Tibial artery (tissue), 4 donors: ENCODE measurements around the gene VTCN1.
"Not testable (repeated sequence)": the region's sequence is repeated elsewhere in the genome, so short reads cannot be mapped to it uniquely, and the experiment has no call there.

Source experiments
- DNase-seq, 2 donors: peaks; one replicate each; pipeline ENCODE4 v3.0.0-alpha.2; 2019
- H3K27ac ChIP-seq, 2 donors: fragments of 200-600 bp; sonication (generic) in 1 of 2; 1 replicate in 1 of 2; 2 replicates in 1 of 2; pipeline ENCODE4 v1.5.1; 2018 to 2019; ENCODE audit warnings: mild to moderate bottlenecking in 1 of 2
- H3K27me3 ChIP-seq, 2 donors: fragments of 200-600 bp; sonication (generic) in 1 of 2; one replicate each; pipeline versions ENCODE4 v1.5.1 to v1.6.0; 2016 to 2019
- H3K36me3 ChIP-seq, 3 donors: fragments of 200-600 bp; sonication (generic) in 2 of 3; one replicate each; pipeline ENCODE4 v1.5.1; 2016 to 2019; ENCODE audit warnings: mild to moderate bottlenecking in 2 of 3
- H3K4me1 ChIP-seq, 4 donors: fragments of 200-600 bp; sonication (generic) in 2 of 4; 1 replicate in 3 of 4; 2 replicates in 1 of 4; pipeline ENCODE4 v1.5.1; 2016 to 2019
- H3K4me3 ChIP-seq, 2 donors: fragments of 200-600 bp; sonication (generic) in 1 of 2; 1 replicate in 1 of 2; 2 replicates in 1 of 2; pipeline ENCODE4 v1.5.1; 2018 to 2019; ENCODE audit warnings: mild to moderate bottlenecking in 2 of 2
- H3K9me3 ChIP-seq, 3 donors: fragments of 200-600 bp; sonication (generic) in 1 of 3; one replicate each; pipeline ENCODE4 v1.5.1; 2016 to 2019
- intact Hi-C: fragments of 100-400 bp; cut with DNase I; formaldehyde crosslinking; loops from one replicate; pipeline ENCODE4 v1.15.0; 2023; ENCODE audit warnings: low total_unique reads
- TF ChIP-seq, protein P1 (sequence below), 2 experiments: fragments of 200-600 bp in 1 of 2; fragments of 450-650 bp in 1 of 2; IDR thresholded peaks; one replicate each; pipeline ENCODE4 v1.5.1; 2017 to 2019; ENCODE audit warnings: antibody characterized with exemption in 2 of 2, mild to moderate bottlenecking in 1 of 2, moderate library complexity in 1 of 2

VTCN1 gene

DNA sequence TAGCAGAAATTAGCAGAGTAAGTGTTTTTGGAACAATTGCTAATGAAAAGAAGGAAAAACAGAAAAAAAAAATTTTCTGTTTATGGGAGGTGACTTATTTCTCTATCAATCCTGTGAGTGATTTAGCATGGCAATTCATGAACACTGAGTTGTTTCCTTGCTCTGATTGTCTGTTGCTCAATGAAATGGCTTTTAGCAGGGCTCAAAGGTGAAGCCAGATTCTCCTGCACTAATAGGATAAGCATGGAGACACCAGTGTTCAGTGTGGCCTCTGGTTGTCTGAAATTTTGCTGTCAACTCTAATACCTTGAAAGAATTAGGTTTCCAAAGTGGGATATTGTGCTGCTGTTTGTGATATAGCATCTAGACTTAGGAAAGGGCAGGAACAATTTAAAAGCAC lies 105.0 kb downstream of the VTCN1 start:
- peaks cover 18 to 52% (median 29%) of the 10 kb centered on the region in 3 donors for H3K36me3 ChIP-seq

DNA sequence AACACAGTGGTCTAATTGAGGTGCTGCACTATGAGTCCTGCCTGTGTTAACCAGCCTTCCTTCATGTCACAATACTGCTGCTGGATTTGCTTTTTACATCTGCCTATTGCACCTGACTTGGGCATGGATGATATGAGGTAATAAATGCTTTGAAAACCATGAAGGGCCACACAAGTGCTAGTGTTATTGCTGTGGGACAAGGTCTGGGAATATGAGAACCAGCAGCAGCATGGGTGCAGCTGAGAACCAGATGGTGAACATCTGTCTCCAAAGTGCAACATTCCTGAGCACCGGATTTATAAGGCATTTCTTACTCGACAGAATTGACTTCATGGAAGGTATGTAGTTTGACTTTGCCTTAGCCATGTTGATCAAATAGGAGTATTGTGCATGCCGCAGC lies 105.7 kb downstream of the VTCN1 start:
- H3K27ac ChIP-seq, result no peak overlapping the region
- H3K27me3 ChIP-seq, result no peaks in the 10 kb centered on the region
- intact Hi-C loops, result no loop called here
- no peaks in the 10 kb centered on the region for H3K4me1 ChIP-seq
- H3K36me3 ChIP-seq, result peaks cover 18 to 49% (median 28%) of the 10 kb centered on the region in 3 donors
- no peak for DNase-seq
- TF ChIP-seq, protein P1, sequence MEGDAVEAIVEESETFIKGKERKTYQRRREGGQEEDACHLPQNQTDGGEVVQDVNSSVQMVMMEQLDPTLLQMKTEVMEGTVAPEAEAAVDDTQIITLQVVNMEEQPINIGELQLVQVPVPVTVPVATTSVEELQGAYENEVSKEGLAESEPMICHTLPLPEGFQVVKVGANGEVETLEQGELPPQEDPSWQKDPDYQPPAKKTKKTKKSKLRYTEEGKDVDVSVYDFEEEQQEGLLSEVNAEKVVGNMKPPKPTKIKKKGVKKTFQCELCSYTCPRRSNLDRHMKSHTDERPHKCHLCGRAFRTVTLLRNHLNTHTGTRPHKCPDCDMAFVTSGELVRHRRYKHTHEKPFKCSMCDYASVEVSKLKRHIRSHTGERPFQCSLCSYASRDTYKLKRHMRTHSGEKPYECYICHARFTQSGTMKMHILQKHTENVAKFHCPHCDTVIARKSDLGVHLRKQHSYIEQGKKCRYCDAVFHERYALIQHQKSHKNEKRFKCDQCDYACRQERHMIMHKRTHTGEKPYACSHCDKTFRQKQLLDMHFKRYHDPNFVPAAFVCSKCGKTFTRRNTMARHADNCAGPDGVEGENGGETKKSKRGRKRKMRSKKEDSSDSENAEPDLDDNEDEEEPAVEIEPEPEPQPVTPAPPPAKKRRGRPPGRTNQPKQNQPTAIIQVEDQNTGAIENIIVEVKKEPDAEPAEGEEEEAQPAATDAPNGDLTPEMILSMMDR (IDR thresholded peaks at IDR 0.05), result no peak
- no peak overlapping the region for H3K4me3 ChIP-seq
- H3K9me3 ChIP-seq, result no peaks in the 10 kb centered on the region

More for the DNA sequence above, 105.0 kb downstream of the VTCN1 start:
- no peak for DNase-seq
- H3K4me3 ChIP-seq, result no peak overlapping the region
- H3K9me3 ChIP-seq, result no peaks in the 10 kb centered on the region
- intact Hi-C loops, result no loop called here
- no peaks in the 10 kb centered on the region for H3K4me1 ChIP-seq
- H3K27me3 ChIP-seq, result no peaks in the 10 kb centered on the region
- TF ChIP-seq, protein P1 (IDR thresholded peaks at IDR 0.05), result no peak
- no peak overlapping the region for H3K27ac ChIP-seq

DNA sequence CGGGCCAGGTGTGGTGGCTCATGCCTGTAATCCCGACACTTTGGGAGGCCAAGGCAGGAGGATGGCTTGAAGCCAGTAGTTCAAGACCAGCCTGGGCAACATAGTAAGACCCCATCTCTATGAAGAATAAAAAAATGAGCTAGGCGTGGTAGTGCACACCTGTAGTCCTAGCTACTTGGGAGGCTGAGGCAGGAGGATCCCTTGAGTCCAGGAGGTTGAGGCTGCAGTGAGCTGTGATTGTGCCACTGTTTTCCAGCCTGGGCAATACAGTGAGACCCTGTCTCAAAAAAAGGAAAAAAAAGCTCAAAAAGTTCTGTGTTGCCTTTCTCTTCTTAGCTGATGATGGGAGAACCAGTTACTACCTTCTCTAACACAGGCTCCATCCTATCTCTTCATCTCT lies 108.9 kb downstream of the VTCN1 start:
- Histone ChIP-seq H3K36me3 (peaks cover 11 to 28% (median 15%) of the 10 kb centered on the region in 3 donors), H3K4me1 (peaks cover 0 to 15% (median 2%) of the 10 kb centered on the region in 4 donors)
- H3K27me3 ChIP-seq, H3K9me3 ChIP-seq, intact Hi-C loops, H3K27ac ChIP-seq, H3K4me3 ChIP-seq, DNase-seq: not testable (repeated sequence)

DNA sequence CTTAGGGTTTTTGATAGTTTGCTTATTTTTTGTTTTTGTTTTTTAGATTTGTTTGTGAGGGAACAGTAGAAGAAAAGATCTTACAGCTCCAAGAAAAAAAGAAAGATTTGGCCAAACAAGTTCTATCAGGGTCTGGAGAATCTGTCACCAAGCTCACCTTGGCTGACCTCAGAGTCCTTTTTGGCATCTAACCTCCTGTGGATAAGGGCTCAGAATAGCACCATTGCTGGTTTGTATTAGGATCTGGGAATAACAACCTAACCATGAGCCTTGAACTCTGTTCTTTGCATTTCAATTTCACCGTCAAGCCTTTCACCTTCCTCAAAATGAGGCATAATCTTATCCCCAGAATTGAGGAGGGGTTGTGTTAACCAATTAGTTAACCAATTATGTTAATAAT lies 109.4 kb downstream of the VTCN1 start:
- H3K27me3 ChIP-seq, result no peaks in the 10 kb centered on the region
- H3K9me3 ChIP-seq, result no peaks in the 10 kb centered on the region
- DNase-seq, result no peak
- TF ChIP-seq, protein P1 (IDR thresholded peaks at IDR 0.05), result no peak
- H3K36me3 ChIP-seq, result peaks cover 11 to 28% (median 15%) of the 10 kb centered on the region in 3 donors
- intact Hi-C loops, result no loop called here
- H3K27ac ChIP-seq, result no peak overlapping the region
- no peak overlapping the region for H3K4me3 ChIP-seq
- peaks cover 0 to 18% (median 2%) of the 10 kb centered on the region in 4 donors for H3K4me1 ChIP-seq

DNA sequence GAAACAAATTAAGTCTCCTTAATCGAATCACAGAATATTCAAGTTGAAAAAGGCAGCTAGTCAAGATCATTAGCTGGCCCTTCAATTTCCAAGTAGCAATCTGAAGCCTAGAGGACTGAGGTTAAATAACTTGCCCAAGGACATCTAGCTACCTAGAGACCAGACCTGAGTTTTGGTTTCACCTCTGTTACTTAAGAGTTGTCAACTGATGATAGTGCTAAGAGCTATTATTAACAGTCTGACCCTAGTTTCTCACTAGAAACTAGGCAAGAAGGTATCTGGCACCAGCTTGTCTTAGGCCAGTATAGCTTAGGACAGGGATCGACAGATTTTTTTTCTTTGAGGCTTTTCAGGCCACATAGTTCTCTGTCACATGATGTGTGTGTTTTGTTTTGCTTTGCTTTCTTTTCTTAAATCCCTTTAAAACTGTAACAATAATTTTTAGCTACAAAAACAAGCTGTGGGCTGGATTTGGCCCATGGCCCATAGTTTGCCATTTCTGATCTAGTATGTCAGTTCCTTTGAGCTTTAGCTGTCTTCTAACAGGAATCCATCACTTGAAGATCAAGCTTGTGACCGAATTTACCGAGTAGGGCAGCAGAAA lies 112.3 kb downstream of the VTCN1 start:
- no peak for DNase-seq
- H3K27ac ChIP-seq, result peak overlapping the region in 1 of 2 donors; percentile 13
- peaks cover 0 to 35% (median 4%) of the 10 kb centered on the region in 4 donors for H3K4me1 ChIP-seq
- intact Hi-C loops, result no loop called here
- no peak overlapping the region for H3K4me3 ChIP-seq
- no peaks in the 10 kb centered on the region for H3K9me3 ChIP-seq
- no peaks in the 10 kb centered on the region for H3K27me3 ChIP-seq
- TF ChIP-seq, protein P1 (IDR thresholded peaks at IDR 0.05), result no peak
- H3K36me3 ChIP-seq, result peaks cover 5 to 25% (median 6%) of the 10 kb centered on the region in 3 donors

DNA sequence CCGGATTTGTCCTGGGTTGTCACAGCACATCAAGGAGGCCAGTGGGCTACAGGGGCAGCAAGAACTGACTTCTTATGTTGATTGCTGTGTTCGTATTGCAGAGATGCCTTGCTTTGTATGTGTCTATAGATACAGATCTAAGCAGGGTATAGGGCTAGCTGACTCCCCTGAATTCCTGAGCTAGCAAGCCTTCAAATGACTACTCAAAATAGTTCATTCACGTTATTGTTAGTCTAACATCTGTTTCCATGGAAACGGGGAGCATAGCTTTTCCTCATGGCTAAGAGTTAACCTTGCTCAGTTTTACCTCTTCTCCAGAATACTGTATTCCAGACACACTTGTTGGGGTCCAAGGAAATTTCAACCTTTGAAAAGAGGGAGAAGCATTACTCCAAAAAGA lies 113.3 kb downstream of the VTCN1 start:
- intact Hi-C loops, result no loop called here
- peaks cover 0 to 25% (median 5%) of the 10 kb centered on the region in 3 donors for H3K36me3 ChIP-seq
- H3K4me1 ChIP-seq, result peaks cover 0 to 43% (median 4%) of the 10 kb centered on the region in 4 donors
- H3K27ac ChIP-seq, result no peak overlapping the region
- H3K4me3 ChIP-seq, result no peak overlapping the region
- no peaks in the 10 kb centered on the region for H3K9me3 ChIP-seq
- H3K27me3 ChIP-seq, result no peaks in the 10 kb centered on the region
- DNase-seq, result no peak
- TF ChIP-seq, protein P1 (IDR thresholded peaks at IDR 0.05), result no peak
